Calu3 (cell line): ENCODE data around the gene CLEC4C. TPM values are rescaled to one million over a fixed set of nuclear protein-coding genes. Genes with fewer than 3 reads are reported as not detected.
"Not testable (repeated sequence)": the region's sequence is repeated elsewhere in the genome, so short reads cannot be mapped to it uniquely, and the experiment has no call there.

Experiments used
- BruUV-seq: library from RNA; stranded (reverse); fragments of 400-500 nt; replicated peaks from 2 replicates; lab custom pipeline; 2021; lab: Mats Ljungman, UMichigan
- CTCF ChIA-PET: fragments of 300-600 bp; sonication (Branson Sonifier 250); formaldehyde crosslinking; loops from one replicate; lab custom pipeline; 2022; ENCODE audit warnings: antibody characterized with exemption; lab: Charles Lee
- DNase-seq: peaks from one replicate; pipeline ENCODE4 v3.0.0; 2022
- H3K27ac Mint-ChIP-seq: one replicate; pipeline ENCODE4 v1.8.0; 2022; ENCODE audit warnings: mixed read lengths; ENCODE audit not compliant: unreplicated experiment
- H3K27me3 Mint-ChIP-seq: one replicate; pipeline ENCODE4 v1.8.0; 2022; ENCODE audit warnings: mixed read lengths; ENCODE audit not compliant: unreplicated experiment
- H3K36me3 Mint-ChIP-seq: one replicate; pipeline ENCODE4 v1.8.0; 2022; ENCODE audit warnings: mild to moderate bottlenecking, moderate library complexity, mixed read lengths; ENCODE audit not compliant: insufficient read depth, unreplicated experiment
- H3K4me1 Mint-ChIP-seq: one replicate; pipeline ENCODE4 v1.8.0; 2022; ENCODE audit warnings: mild to moderate bottlenecking, low read depth, mixed read lengths; ENCODE audit not compliant: unreplicated experiment
- H3K4me3 Mint-ChIP-seq: one replicate; pipeline ENCODE4 v1.8.0; 2022; ENCODE audit warnings: mild to moderate bottlenecking, low read depth, moderate library complexity, mixed read lengths; ENCODE audit not compliant: unreplicated experiment
- H3K9me3 Mint-ChIP-seq: one replicate; pipeline ENCODE4 v1.8.0; 2022; ENCODE audit warnings: low read depth, mixed read lengths; ENCODE audit not compliant: unreplicated experiment
- intact Hi-C: fragments of 100-400 bp; cut with micrococcal nuclease; formaldehyde crosslinking; loops from one replicate; pipeline ENCODE4 v1.10.0; 2022; ENCODE audit not compliant: unreplicated experiment
- total RNA-seq: library from RNA; stranded (reverse); gene quantifications from 2 replicates; pipeline ENCODE4 v1.2.3, GENCODE V29; 2022
- TF ChIP-seq, protein P1 (sequence below): fragments of 200-600 bp; IDR thresholded peaks from one replicate; pipeline ENCODE4 v1.8.0; 2022; ENCODE audit warnings: antibody characterized with exemption; ENCODE audit not compliant: unreplicated experiment

The CLEC4C gene
- total RNA-seq, 1 experiment from 2014 or later = not detected

- BruUV-seq = no TSS peak
- no peaks in the 10 kb centered on the region for H3K9me3 Mint-ChIP-seq
- H3K27me3 Mint-ChIP-seq = peaks cover 13% of the 10 kb centered on the region
- CTCF ChIA-PET = no interaction called here
- TF ChIP-seq, protein P1, sequence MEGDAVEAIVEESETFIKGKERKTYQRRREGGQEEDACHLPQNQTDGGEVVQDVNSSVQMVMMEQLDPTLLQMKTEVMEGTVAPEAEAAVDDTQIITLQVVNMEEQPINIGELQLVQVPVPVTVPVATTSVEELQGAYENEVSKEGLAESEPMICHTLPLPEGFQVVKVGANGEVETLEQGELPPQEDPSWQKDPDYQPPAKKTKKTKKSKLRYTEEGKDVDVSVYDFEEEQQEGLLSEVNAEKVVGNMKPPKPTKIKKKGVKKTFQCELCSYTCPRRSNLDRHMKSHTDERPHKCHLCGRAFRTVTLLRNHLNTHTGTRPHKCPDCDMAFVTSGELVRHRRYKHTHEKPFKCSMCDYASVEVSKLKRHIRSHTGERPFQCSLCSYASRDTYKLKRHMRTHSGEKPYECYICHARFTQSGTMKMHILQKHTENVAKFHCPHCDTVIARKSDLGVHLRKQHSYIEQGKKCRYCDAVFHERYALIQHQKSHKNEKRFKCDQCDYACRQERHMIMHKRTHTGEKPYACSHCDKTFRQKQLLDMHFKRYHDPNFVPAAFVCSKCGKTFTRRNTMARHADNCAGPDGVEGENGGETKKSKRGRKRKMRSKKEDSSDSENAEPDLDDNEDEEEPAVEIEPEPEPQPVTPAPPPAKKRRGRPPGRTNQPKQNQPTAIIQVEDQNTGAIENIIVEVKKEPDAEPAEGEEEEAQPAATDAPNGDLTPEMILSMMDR = no peak
- no peaks in the 10 kb centered on the region for H3K36me3 Mint-ChIP-seq
- H3K4me3 Mint-ChIP-seq = no peak overlapping the region
- no peak for DNase-seq
- intact Hi-C loops = no loop called here
- no peak overlapping the region for H3K27ac Mint-ChIP-seq
- no peaks in the 10 kb centered on the region for H3K4me1 Mint-ChIP-seq
Observed at GRCh38 chr12:7732993-7733392, 14.2 kb downstream of the CLEC4C start.

- H3K4me1 Mint-ChIP-seq = no peaks in the 10 kb centered on the region
- intact Hi-C loops = no loop called here
- H3K4me3 Mint-ChIP-seq = no peak overlapping the region
- H3K9me3 Mint-ChIP-seq = no peaks in the 10 kb centered on the region
- DNase-seq = no peak
- CTCF ChIA-PET = no interaction called here
- H3K27ac Mint-ChIP-seq = no peak overlapping the region
- peaks cover 13% of the 10 kb centered on the region for H3K27me3 Mint-ChIP-seq
- no peaks in the 10 kb centered on the region for H3K36me3 Mint-ChIP-seq
- TF ChIP-seq, protein P1 = no peak
- BruUV-seq = no TSS peak
Observed at GRCh38 chr12:7731486-7731885, 15.7 kb downstream of the CLEC4C start.

GRCh38 chr12:7730984-7731383, 16.2 kb downstream of the CLEC4C start:
- H3K27ac Mint-ChIP-seq, H3K4me3 Mint-ChIP-seq, H3K4me1 Mint-ChIP-seq, intact Hi-C loops, DNase-seq, H3K36me3 Mint-ChIP-seq, H3K9me3 Mint-ChIP-seq, CTCF ChIA-PET, BruUV-seq: not testable (repeated sequence)
- peaks cover 17% of the 10 kb centered on the region for H3K27me3 Mint-ChIP-seq

- Mint-ChIP-seq H3K27me3 (peaks cover 27% of the 10 kb centered on the region), H3K36me3 (no peaks in the 10 kb centered on the region), H3K4me1 (no peaks in the 10 kb centered on the region), H3K4me3 (no peak overlapping the region), H3K27ac (no peak overlapping the region), H3K9me3 (no peaks in the 10 kb centered on the region)
- TF ChIP-seq, protein P1 = no peak
- no peak for DNase-seq
- CTCF ChIA-PET = no interaction called here
- no TSS peak for BruUV-seq
- intact Hi-C loops = no loop called here
Observed at GRCh38 chr12:7729746-7730145, 17.4 kb downstream of the CLEC4C start.

DNA sequence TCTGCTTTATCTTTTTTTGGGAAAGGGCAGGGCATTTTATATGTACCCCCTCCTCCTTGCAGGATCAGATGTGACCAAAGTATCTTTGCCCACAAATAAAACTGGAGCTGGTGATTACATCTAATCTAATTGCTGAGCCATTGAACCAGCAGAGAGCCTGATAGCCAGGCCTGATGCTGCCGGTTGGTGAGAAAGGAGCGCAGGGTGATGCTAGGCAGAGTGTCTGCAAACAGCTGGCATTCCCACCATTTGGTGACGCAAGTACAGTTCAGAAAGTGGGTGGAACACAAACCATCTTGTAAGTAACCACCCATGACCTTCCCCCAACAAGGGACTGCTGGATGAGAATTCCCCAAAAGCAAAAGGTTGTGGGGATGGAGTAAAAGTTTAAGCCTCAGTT, 23.2 kb downstream of the CLEC4C start:
- intact Hi-C loops = no loop called here
- no peak for DNase-seq
- no TSS peak for BruUV-seq
- TF ChIP-seq, protein P1 = no peak
- no peaks in the 10 kb centered on the region for H3K36me3 Mint-ChIP-seq
- H3K4me1 Mint-ChIP-seq = no peaks in the 10 kb centered on the region
- CTCF ChIA-PET = no interaction called here
- H3K4me3 Mint-ChIP-seq = no peak overlapping the region
- no peaks in the 10 kb centered on the region for H3K9me3 Mint-ChIP-seq
- no peak overlapping the region for H3K27ac Mint-ChIP-seq
- H3K27me3 Mint-ChIP-seq = peaks cover 15% of the 10 kb centered on the region
